Gastroesophageal sphincter (tissue), 4 donors: ENCODE results near the gene DDX19B. TPM values are rescaled to one million over a fixed set of nuclear protein-coding genes. Genes with fewer than 3 reads are reported as not detected.

ENCODE experiments used
- ATAC-seq: fragments of 150-250 bp; one replicate; pipeline ENCODE4 v1.9.1; 2016; ENCODE audit warnings: mild to moderate bottlenecking, moderate library complexity
- H3K27ac ChIP-seq, 4 donors: fragments of 200-600 bp; sonication (generic) in 3 of 4; 1 replicate in 3 of 4; 2 replicates in 1 of 4; pipeline ENCODE4 v1.5.1; 2016 to 2019
- H3K27me3 ChIP-seq: fragments of 200-600 bp; sonication (generic); one replicate; pipeline ENCODE4 v1.5.1; 2019
- H3K36me3 ChIP-seq, 2 donors: fragments of 200-600 bp; sonication (generic); one replicate each; pipeline ENCODE4 v1.5.1; 2019; ENCODE audit warnings: control low read depth in 1 of 2
- H3K4me1 ChIP-seq, 3 donors: fragments of 200-600 bp; sonication (generic); 1 replicate in 2 of 3; 2 replicates in 1 of 3; pipeline ENCODE4 v1.5.1; 2016 to 2019; ENCODE audit warnings: control low read depth in 2 of 3
- H3K4me3 ChIP-seq, 2 donors: fragments of 200-600 bp; sonication (generic); one replicate each; pipeline ENCODE4 v1.5.1; 2019; ENCODE audit warnings: mild to moderate bottlenecking in 1 of 2, moderate library complexity in 1 of 2
- H3K9me3 ChIP-seq, 3 donors: fragments of 200-600 bp; sonication (generic); one replicate each; pipeline ENCODE4 v1.5.1; 2017 to 2019; ENCODE audit warnings: control low read depth in 2 of 3
- EP300 ChIP-seq: sonication (generic); formaldehyde crosslinking; IDR thresholded peaks from one replicate; pipeline ENCODE4 v1.6.1; 2017; ENCODE audit warnings: antibody characterized with exemption, mild to moderate bottlenecking
- POLR2A ChIP-seq, 2 donors: fragments of 450-650 bp; IDR thresholded peaks; one replicate each; pipeline ENCODE4 v1.6.1; 2017; ENCODE audit warnings: antibody characterized with exemption in 2 of 2, mild to moderate bottlenecking in 2 of 2, moderate library complexity in 1 of 2
- POLR2AphosphoS5 ChIP-seq: sonication (generic); formaldehyde crosslinking; IDR thresholded peaks from one replicate; pipeline ENCODE4 v1.6.1; 2017; ENCODE audit warnings: antibody characterized with exemption
- WGBS, 2 donors: methylation state at CpG; one replicate each; pipeline ENCODE4 v1.1.5; 2018; ENCODE audit warnings: low coverage in 1 of 2; 5-methylcytosine and 5-hydroxymethylcytosine counted together
- total RNA-seq, 4 donors: library from RNA; depleted of rRNA; stranded (reverse); fragments of >200 nt; gene quantifications; one replicate each; pipeline ENCODE4 v1.1.0, GENCODE V29; 2016
- TF ChIP-seq, protein P1 (sequence below), 4 experiments: fragments of 200-600 bp in 2 of 4; fragments of 450-650 bp in 2 of 4; sonication (generic) in 1 of 4; IDR thresholded peaks; one replicate each; pipeline ENCODE4 v1.5.1; 2017 to 2019; ENCODE audit warnings: antibody characterized with exemption in 4 of 4, mild to moderate bottlenecking in 2 of 4, moderate library complexity in 2 of 4

Gene DDX19B
- total RNA-seq, 4 donors from 2014 or later: 25.4 to 44.0 (median 30.4) TPM

DNA sequence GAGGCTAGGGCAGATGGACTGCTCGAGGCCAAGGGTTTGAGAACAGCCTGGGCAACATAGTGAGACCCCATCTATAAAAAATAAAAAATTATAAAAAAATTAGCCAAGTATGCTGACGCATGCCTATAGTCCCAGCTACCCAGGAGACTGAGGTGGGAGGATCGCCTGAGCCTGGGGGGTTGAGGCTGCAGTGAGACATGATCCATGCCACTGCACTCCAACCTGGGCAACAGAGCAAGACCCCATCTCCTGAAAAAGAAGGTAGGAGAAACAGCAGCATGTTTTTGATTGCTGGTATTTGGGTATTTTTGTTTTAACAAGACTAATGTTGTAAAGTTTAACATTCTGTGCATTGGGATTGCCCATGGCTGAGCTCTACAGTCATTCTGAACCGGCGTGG, 38.8 kb downstream of the DDX19B start:
- WGBS, 2 donors: 97 to 98% methylated on average over 5 of the region's 5 CpGs
- no peak for TF ChIP-seq EP300
- no peak for TF ChIP-seq POLR2AphosphoS5
- TF ChIP-seq, protein P1, sequence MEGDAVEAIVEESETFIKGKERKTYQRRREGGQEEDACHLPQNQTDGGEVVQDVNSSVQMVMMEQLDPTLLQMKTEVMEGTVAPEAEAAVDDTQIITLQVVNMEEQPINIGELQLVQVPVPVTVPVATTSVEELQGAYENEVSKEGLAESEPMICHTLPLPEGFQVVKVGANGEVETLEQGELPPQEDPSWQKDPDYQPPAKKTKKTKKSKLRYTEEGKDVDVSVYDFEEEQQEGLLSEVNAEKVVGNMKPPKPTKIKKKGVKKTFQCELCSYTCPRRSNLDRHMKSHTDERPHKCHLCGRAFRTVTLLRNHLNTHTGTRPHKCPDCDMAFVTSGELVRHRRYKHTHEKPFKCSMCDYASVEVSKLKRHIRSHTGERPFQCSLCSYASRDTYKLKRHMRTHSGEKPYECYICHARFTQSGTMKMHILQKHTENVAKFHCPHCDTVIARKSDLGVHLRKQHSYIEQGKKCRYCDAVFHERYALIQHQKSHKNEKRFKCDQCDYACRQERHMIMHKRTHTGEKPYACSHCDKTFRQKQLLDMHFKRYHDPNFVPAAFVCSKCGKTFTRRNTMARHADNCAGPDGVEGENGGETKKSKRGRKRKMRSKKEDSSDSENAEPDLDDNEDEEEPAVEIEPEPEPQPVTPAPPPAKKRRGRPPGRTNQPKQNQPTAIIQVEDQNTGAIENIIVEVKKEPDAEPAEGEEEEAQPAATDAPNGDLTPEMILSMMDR (IDR thresholded peaks at IDR 0.05): no peak
- TF ChIP-seq POLR2A (IDR thresholded peaks at IDR 0.05): no peak
- H3K4me3 ChIP-seq: no peak overlapping the region
- H3K36me3 ChIP-seq: peaks cover 0 to 38% of the 10 kb centered on the region in 2 donors
- no peaks in the 10 kb centered on the region for H3K27me3 ChIP-seq
- H3K27ac ChIP-seq: no peak overlapping the region
- H3K9me3 ChIP-seq: no peaks in the 10 kb centered on the region
- no peaks in the 10 kb centered on the region for H3K4me1 ChIP-seq
- no peak for ATAC-seq

DNA sequence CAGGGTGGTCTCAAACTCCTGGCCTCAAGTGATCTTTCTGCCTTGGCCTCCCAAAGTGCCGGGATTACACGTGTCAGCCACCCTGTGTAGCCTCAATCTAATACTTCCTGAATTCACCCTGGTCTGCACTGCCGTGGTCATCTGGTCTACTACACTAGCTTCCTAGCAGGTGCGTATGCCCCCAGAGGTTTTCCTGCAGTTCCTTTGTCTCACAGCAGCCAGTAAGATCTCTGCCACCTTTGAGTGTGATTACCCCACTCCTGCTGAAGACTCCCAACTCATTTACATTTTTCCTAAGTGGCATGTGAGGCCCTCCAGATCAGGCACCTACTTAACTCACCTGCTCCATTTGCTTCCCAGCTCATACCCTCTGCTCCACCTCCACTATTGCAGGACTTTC, 42.6 kb downstream of the DDX19B start:
- H3K9me3 ChIP-seq: no peaks in the 10 kb centered on the region
- WGBS, 2 donors: 66% methylated on average over 4 of the region's 4 CpGs; no CpG with 5 or more reads in 1 of the 2 donors
- no peak for ATAC-seq

DNA sequence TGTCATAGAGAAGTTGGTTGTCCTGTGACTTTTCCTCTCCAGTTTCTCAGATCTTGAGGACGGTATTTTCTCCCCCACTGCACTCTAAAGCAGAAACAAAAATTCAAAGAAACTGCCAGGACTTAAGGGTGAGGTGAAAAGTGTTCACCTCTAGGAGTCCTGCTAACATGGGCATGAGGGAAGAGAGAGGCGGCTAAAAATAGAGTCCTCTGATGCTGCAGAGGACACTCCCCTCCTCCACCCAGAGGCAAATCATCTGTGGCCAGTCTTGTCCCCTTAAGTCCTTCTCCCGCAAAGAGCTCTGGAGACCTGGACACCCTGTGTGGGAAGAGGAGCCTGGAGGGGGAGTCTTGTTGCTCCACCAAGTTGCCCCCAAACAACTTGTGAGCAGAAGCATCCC, 43.0 kb downstream of the DDX19B start:
- no peak overlapping the region for H3K27ac ChIP-seq
- no peaks in the 10 kb centered on the region for H3K9me3 ChIP-seq
- H3K36me3 ChIP-seq: no peaks in the 10 kb centered on the region
- no peak overlapping the region for H3K4me3 ChIP-seq
- H3K4me1 ChIP-seq: peaks cover 0 to 9% (median 6%) of the 10 kb centered on the region in 3 donors
- no peaks in the 10 kb centered on the region for H3K27me3 ChIP-seq
- WGBS, 2 donors: 80% methylated on average over 1 of the region's 3 CpGs; no CpG with 5 or more reads in 1 of the 2 donors
- no peak for ATAC-seq
- TF ChIP-seq, protein P1 (IDR thresholded peaks at IDR 0.05): no peak
- TF ChIP-seq EP300: no peak
- no peak for TF ChIP-seq POLR2A (IDR thresholded peaks at IDR 0.05)
- no peak for TF ChIP-seq POLR2AphosphoS5

More for the DNA sequence above, 42.6 kb downstream of the DDX19B start:
- peaks cover 0 to 9% (median 6%) of the 10 kb centered on the region in 3 donors for H3K4me1 ChIP-seq
- H3K27ac ChIP-seq: no peak overlapping the region
- H3K27me3 ChIP-seq: no peaks in the 10 kb centered on the region
- TF ChIP-seq, protein P1 (IDR thresholded peaks at IDR 0.05): no peak
- TF ChIP-seq POLR2AphosphoS5 (no peak), EP300 (no peak), POLR2A (IDR thresholded peaks at IDR 0.05) (no peak)
- no peak overlapping the region for H3K4me3 ChIP-seq
- H3K36me3 ChIP-seq: peaks cover 0 to 3% of the 10 kb centered on the region in 2 donors

DNA sequence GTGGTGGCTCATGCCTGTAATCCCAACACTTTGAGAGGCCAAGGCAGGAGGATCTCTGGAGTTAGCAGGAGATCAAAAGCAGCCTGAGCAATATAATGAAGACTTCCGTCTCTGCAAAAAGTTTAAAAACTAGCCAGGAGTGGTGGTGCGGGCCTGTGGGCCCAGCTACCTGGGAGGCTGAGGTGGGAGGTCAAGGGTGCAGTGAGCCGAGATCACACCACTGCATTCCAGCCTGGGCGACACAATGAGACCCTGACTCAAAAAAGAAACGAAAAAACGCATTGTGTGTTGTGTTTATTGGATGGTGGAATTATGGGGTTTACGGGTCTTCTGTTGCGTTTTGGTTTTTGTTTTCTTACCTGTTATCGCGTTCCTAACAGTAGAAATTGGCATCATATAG, 46.9 kb downstream of the DDX19B start:
- no peaks in the 10 kb centered on the region for H3K9me3 ChIP-seq
- H3K27ac ChIP-seq: peak overlapping the region in 3 of 4 donors; percentile 89 to 98 (median 90)
- H3K36me3 ChIP-seq: peaks cover 0 to 12% of the 10 kb centered on the region in 2 donors
- 83 to 88% methylated on average over 8 to 10 of the region's 10 CpGs for WGBS, 2 donors
- H3K4me3 ChIP-seq: peak overlapping the region; percentile 80 to 88
- H3K27me3 ChIP-seq: no peaks in the 10 kb centered on the region
- H3K4me1 ChIP-seq: peaks cover 0 to 34% (median 15%) of the 10 kb centered on the region in 3 donors
- no peak for ATAC-seq
- TF ChIP-seq EP300: no peak
- no peak for TF ChIP-seq POLR2A (IDR thresholded peaks at IDR 0.05)
- no peak for TF ChIP-seq POLR2AphosphoS5
- TF ChIP-seq, protein P1 (IDR thresholded peaks at IDR 0.05): no peak

DNA sequence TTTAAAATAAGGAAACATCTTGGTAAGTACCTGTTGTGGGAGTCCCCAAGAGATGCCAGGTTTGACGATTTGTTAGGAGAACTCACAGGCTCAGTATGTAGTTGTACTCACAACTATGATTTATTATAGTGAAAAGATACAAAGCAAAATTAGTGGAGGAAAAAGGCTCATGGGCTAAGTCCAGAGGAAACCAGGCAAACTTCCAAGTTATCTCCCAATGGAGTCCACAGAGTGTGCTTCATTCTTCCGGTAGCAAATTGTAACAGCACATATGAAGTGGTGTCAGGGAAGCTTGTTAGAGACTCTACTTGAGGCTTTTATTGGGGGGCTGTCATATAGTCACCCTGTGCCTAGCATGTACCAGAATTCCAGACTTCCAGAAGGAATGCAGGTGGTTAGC, 50.0 kb downstream of the DDX19B start:
- ATAC-seq: no peak
- H3K4me1 ChIP-seq: peaks cover 0 to 34% (median 15%) of the 10 kb centered on the region in 3 donors
- WGBS, 2 donors: 27 to 42% methylated on average over 2 of the region's 2 CpGs

More for the DNA sequence above, 50.0 kb downstream of the DDX19B start:
- Histone ChIP-seq H3K4me3 (no peak overlapping the region), H3K27me3 (no peaks in the 10 kb centered on the region), H3K27ac (no peak overlapping the region), H3K9me3 (no peaks in the 10 kb centered on the region), H3K36me3 (peaks cover 0 to 43% of the 10 kb centered on the region in 2 donors)
- TF ChIP-seq POLR2A (IDR thresholded peaks at IDR 0.05): no peak
- no peak for TF ChIP-seq EP300
- TF ChIP-seq POLR2AphosphoS5: no peak
- TF ChIP-seq, protein P1 (IDR thresholded peaks at IDR 0.05): no peak
